GM21619 (cell line): ENCODE data around the gene QPRT.
"Not testable (repeated sequence)": the region's sequence is repeated elsewhere in the genome, so short reads cannot be mapped to it uniquely, and the experiment has no call there.

ENCODE experiments used
- ATAC-seq: cut with Tn5 transposase; IDR thresholded peaks from one replicate; pipeline ENCODE4 v1.9.1; 2021; ENCODE audit not compliant: unreplicated experiment

The QPRT gene

DNA sequence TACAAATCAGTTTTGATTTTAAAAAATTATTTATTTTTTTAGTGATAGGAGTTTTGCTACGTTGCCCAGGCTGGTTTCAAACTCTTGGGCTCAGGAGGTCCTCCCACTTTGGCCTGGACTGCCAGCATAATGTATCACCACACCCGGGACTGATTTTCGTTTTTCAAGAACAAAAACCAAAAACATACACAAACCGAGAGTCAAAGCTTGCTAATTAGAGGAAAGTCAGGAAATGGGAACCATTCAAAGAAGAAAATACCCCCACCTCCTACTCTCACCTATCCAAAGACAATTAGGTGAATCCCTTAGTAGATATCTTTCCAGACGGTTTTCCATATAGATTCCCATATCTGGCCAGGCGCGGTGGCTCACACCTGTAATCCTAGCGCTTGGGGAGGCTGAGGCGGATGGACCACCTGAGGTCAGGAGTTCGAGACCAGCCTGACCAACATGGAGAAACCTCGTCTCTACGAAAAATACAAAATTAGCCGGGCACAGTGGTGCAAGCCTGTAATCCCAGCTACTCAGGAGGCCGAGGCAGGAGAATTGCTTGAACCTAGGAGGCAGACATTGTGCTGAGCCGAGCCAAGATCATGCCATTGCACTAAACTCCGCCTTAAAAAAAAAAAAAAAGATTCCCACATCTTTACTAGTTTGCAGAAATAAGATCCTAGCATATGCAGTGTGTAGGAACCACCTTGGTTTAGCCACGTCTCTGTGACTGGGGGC is 16.8 kb upstream of the QPRT start:
- ATAC-seq: no peak

DNA sequence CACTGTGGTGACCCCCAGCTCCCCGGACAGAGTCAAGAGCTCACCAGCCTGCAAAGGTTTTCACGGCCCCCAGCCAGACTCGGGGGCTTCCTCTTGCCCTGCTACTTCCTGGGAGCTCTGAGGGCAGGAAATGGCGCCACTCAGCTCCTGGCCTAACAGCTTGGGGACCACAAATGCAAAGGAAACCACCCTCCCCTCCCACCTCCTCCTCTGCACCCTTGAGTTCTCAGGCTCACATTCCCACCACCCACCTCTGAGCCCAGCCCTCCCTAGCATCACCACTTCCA is 16.3 kb upstream of the QPRT start:
- no peak for ATAC-seq

DNA sequence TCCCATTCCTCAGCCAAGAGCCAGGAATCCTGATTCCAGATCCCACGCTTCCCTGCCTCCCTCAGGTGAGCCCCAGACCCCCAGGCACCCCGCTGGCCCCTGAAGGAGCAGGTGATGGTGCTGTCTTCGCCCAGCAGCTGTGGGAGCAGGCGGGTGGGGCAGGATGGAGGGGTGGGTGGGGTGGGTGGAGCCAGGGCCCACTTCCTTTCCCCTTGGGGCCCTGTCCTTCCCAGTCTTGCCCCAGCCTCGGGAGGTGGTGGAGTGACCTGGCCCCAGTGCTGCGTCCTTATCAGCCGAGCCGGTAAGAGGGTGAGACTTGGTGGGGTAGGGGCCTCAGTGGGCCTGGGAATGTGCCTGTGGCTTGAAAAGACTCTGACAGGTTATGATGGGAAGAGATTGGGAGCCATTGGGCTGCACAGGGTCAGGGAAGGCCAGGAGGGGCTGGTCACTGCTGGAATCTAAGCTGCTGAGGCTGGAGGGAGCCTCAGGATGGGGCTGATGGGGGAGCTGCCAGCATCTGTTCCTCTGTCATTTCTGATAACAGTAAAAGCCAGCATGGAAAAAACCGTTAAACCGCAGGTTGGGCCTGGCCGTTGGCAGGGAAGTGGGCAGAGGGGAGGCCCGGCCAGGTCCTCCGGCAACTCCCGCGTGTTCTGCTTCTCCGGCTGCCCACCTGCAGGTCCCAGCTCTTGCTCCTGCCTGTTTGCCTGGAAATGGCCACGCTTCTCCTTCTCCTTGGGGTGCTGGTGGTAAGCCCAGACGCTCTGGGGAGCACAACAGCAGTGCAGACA is 15.8 kb upstream of the QPRT start, which contains the start of gene SPN:
TSS of gene SPN (plus strand) at position 232 of the 791 bp plus-strand sequence. CDS start at position 714, 482 bp downstream.
- ATAC-seq: no peak

- ATAC-seq: no peak
These were observed 15.2 kb upstream of the QPRT start for GRCh38 chr16:29663807-29664090.

DNA sequence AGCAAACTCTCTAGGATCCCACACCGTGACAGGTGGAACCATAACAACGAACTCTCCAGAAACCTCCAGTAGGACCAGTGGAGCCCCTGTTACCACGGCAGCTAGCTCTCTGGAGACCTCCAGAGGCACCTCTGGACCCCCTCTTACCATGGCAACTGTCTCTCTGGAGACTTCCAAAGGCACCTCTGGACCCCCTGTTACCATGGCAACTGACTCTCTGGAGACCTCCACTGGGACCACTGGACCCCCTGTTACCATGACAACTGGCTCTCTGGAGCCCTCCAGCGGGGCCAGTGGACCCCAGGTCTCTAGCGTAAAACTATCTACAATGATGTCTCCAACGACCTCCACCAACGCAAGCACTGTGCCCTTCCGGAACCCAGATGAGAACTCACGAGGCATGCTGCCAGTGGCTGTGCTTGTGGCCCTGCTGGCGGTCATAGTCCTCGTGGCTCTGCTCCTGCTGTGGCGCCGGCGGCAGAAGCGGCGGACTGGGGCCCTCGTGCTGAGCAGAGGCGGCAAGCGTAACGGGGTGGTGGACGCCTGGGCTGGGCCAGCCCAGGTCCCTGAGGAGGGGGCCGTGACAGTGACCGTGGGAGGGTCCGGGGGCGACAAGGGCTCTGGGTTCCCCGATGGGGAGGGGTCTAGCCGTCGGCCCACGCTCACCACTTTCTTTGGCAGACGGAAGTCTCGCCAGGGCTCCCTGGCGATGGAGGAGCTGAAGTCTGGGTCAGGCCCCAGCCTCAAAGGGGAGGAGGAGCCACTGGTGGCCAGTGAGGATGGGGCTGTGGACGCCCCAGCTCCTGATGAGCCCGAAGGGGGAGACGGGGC is 14.7 kb upstream of the QPRT start:
- no peak for ATAC-seq

DNA sequence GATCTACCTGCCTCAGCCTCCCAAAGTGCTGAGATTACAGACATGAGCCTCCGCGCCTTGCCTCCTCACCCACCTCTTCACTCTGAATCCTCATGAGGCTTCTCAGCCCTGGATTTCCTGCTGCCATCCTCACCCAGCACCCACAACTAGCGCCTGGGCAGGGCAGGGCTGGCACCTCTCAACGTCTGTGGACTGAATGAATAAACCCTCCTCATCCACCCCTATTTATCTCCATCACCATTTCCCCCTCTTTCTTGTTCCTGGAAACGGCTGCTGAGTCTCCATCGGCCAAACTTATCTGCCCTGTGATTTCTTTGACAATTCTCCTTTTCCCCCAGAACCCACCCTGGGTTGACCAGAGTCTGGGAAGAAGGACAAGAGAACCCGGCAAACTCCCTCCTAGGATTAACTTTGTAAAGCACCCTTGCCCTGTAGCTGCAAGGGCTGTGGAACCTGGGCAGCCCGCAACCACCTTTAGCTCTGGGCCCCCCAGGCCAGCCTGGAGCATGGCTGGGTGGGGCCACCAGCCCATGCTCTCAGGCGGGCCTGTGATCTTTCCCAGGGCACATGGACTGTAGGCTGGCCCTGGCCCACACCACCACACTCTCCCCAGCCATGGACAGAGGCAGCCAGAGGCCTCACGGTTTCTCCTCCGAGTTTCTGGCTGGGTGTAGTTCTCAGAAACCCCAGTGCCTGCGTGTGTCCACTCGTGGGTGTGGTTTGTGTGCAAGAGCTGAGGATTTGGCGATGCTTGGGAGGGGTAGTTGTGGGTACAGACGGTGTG is 13.5 kb upstream of the QPRT start:
- no peak for ATAC-seq

DNA sequence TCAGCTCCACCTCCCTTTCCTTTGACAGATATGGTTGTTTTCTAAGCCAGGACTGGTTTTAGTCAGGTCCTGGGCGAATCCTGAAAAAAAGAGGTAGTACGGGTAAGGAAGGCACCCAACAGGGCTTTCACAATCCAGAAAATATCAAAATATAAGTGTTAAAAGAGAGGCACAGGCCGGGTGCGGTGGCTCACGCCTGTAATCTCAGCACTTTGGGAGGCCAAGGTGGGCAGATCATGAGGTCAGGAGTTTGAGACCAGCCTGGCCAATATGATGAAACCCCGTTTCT is 11.7 kb upstream of the QPRT start:
- not testable (repeated sequence) for ATAC-seq

DNA sequence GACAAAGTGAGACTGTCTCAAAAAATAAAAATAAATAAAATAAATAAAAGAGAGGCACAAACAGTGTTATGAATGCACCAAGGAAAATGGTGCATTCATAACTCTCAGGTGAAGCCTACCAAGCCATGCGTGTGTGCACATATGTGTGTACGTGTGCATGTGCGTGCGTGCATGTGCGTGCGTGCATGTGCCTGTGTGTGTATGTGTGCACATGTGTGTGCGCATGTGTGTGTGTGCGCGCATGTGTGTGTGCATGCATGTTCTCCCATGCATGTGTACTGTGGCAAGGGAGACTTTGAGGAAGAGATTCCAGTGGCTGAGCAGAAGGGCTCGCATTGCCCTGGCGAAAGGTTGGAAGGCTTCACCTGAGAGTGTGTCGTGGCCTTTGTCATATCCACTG is 11.2 kb upstream of the QPRT start:
- no peak for ATAC-seq

DNA sequence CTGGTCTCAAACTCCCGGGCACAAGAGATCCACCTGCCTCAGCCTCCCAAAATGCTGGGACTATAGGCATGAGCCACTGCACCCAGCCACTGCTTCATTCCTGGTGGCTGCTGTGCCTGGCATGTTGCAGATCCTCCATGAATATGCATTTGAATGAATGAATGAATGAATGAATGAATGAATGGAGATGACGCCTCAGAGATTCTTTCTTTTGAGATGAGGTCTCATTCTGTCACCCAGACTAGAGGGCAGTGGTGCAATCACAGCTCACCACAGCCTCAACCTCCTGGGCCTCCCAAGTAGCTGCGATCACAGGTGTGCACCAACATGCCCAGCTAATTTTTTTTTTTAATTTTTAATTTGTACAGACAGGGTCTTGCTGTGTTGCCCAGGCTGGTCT is 10.7 kb upstream of the QPRT start:
- no peak for ATAC-seq

DNA sequence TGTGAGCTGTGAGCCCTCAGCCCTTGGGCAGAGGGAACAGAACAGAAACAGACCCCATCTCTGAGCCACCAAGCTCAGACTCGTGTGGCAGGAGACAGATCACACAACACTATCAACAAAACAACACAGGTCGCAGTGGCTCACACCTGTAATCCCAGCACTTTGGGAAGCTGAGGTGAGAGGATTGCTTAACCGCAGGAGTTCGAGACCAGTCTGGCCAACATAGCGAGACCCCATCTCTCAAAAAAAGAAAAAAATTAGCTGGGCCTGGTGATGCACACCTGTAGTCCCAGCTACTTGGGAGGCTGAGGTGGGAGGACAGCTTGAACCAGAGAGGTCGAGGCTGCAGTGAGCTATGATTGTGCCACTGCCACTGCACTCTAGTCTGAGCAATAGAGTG is 5.5 kb upstream of the QPRT start:
- no peak for ATAC-seq

GRCh38 chr16:29674188-29674587 is 4.8 kb upstream of the QPRT start:
- no peak for ATAC-seq

DNA sequence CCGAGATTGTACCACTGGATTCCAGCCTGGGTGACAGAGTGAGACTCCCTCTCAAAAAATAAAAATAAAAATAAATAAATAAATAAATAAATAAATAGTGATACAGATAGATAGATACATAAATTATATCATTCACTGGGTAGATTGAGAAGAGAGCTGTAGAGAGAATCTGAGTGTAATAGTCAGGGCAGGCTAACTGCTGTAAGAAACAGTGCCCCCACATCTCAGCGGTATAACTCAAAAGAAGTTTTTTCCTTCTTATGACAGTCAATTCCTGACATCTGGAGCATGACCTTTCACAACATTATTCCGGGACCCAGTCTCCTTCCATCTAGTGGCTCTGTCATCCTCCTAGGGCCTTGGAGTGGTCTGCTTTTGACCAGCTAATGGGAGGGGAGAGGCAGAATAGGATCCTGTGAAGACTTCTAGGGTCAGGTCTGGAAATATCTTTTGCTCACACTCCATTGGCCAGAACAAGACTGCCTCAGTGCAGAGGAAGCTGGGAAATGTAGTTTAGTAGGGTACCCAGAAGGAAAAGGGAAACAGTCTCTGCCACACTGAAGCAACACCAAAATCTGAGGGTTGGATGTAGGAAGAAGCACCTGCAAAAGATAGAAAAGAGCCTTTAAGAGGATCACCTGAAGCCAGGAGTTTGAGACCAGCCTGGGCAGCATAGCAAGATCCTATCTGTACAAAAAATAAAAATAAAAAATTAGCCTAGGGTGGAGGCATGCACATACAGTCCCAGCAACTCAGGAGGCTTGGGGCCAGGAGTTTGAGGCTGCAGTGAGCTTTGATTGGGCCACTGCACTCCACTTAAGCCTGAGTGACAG is 3.0 kb upstream of the QPRT start:
- no peak for ATAC-seq

DNA sequence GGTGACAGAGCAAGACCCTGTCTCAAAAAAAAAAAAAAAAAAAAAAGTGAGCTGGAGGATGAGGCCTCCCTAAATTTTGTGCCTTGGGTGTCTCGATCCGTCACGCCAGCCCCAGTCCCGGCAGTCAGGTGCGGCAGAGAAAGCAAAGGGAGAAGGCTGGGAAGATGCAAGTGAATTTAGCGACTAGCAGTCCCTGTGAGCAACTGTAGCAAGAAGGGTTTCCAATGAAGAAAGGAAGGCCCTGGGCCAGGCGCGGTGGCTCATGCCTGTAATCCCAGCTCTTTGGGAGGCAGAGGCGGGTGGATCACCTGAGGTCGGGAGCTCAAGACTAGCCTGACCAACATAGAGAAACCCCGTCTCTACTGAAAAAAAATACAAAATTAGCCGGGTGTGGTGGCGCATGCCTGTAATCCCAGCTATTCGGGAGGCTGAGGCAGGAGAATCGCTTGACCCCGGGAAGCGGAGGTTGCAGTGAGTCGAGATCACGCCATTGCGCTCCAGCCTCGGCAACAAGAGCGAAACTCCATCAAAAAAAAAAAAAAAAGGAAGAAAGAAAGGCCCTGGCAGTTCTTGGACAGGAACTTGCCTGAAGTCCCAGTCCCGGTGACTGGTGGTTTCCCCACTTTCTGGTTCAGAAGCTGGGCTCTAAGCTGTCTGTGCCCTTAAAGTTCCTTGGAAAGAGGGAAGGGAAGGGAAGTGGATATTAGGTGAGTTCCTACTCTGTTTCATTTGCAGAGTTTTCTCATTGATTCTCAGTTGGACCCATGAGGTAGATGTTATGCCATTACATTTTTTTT is 1.8 kb upstream of the QPRT start:
- ATAC-seq: no peak

- no peak for ATAC-seq
These were observed 1.2 kb downstream of the QPRT start for GRCh38 chr16:29680180-29680598.

DNA sequence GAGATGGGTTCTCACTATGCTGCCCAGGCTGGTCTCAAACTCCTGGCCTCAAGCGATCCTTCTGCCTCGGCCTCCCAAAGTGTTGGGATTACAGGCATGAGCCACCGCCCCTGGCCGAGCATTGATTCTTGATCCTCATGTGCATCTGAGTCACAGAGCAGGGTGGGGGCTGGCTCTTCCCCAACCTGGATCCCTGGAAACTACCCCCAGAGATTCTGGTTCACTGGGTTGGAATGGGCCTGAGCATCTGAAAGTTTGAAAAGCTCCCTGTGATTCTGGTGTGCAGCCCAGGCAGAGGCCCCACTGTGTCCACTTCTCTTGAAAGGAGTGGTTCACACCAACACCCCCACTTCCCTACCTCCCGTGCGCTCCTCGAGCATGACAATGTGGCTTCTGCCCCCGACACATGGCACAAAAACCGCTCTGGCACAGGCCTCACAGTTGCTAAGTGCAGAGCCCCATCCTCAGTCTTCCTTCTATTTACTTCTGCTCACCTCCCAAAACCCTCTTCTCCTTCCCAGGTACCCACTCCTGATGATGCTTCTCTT is 4.6 kb downstream of the QPRT start:
- no peak for ATAC-seq

DNA sequence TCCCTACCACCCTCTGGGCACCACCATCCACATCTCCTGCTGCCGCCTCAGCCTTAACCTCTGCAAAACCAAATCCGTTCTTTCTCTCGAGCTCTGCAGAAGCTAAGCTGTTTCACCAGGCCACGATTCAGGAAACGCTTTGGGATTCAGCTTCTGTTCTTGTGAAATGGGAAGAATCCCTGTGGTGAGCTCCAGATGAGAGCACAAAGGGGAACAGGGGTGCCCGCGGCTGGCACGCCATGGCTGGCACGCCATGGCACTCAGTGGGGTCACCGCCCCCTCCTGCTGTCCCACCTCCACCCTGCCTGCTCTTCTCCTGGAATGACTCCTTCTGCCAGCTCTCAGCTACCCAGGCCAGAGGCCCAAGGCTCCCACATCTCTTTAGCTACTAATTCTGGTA is 5.7 kb downstream of the QPRT start:
- ATAC-seq: no peak

DNA sequence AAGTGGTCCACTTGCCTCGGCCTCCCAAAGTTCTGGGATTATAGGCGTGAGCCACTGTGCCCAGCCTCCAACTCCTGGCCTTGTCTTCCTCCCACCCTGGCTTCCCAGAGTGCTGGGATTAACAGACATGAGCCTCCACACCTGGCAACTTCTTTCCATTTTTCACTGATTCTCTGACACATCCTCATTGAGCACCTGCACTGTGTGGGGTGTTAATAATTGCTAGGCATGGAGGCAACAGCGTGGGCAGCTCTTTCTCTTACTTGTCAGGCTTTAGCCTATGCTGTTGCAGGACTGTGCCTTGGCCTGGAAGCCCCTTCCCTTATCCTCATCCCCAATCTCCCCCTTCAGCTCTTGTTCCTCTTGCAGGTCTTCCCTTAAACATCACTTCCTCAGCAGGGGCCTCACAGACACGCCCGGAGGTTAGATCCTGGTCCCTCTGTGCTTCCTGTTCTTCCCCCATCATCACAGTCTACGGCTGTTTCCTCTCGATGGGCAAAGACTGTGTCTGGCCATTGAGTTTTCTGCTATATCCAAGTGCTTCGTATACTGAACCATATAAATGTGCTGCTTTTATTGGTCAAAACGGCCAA is 7.9 kb downstream of the QPRT start:
- ATAC-seq: no peak

- ATAC-seq: no peak
These were observed 8.8 kb downstream of the QPRT start for GRCh38 chr16:29687755-29688154.

GRCh38 chr16:29688172-29688571 is 9.2 kb downstream of the QPRT start:
- ATAC-seq: no peak
